BLaER1 treated with 17β-estradiol and CSF1 and Interleukin-3, amounts not matched to agents 10 nM and 100 nM (cell line): Measurements from ENCODE around the gene CA5B.
"Not testable (repeated sequence)": the region's sequence is repeated elsewhere in the genome, so short reads cannot be mapped to it uniquely, and the experiment has no call there.

Experiments used
- H3K27ac ChIP-seq, 11 experiments: shearing (Covaris generic); formaldehyde crosslinking; 2 replicates each; pipeline ENCODE4 v1.8.1; 2022
- H3K27me3 ChIP-seq, 11 experiments: shearing (Covaris generic); formaldehyde crosslinking; 2 replicates each; pipeline ENCODE4 v1.8.1; 2022
- H3K36me3 ChIP-seq, 11 experiments: shearing (Covaris generic); formaldehyde crosslinking; 2 replicates each; pipeline ENCODE4 v1.8.1; 2022
- H3K4me1 ChIP-seq, 10 experiments: shearing (Covaris generic); formaldehyde crosslinking; 2 replicates each; pipeline ENCODE4 v1.8.1; 2022
- H3K4me2 ChIP-seq, 11 experiments: shearing (Covaris generic); formaldehyde crosslinking; 2 replicates each; pipeline ENCODE4 v1.8.1; 2022
- H3K4me3 ChIP-seq, 10 experiments: shearing (Covaris generic); formaldehyde crosslinking; 2 replicates each; pipeline ENCODE4 v1.8.1; 2022
- H3K9ac ChIP-seq, 11 experiments: shearing (Covaris generic); formaldehyde crosslinking; 2 replicates each; pipeline ENCODE4 v1.8.1; 2022
- H3K9me3 ChIP-seq, 11 experiments: shearing (Covaris generic); formaldehyde crosslinking; replicated peaks in 1 of 11; 2 replicates each; pipeline ENCODE4 v1.8.1; 2022
- H4K20me1 ChIP-seq, 11 experiments: shearing (Covaris generic); formaldehyde crosslinking; 2 replicates each; pipeline ENCODE4 v1.8.1; 2022
- Cebpa-rat ChIP-seq, 11 experiments: shearing (Covaris generic); IDR thresholded peaks; 2 replicates each; pipeline ENCODE4 v1.8.1; 2022

The CA5B gene

DNA sequence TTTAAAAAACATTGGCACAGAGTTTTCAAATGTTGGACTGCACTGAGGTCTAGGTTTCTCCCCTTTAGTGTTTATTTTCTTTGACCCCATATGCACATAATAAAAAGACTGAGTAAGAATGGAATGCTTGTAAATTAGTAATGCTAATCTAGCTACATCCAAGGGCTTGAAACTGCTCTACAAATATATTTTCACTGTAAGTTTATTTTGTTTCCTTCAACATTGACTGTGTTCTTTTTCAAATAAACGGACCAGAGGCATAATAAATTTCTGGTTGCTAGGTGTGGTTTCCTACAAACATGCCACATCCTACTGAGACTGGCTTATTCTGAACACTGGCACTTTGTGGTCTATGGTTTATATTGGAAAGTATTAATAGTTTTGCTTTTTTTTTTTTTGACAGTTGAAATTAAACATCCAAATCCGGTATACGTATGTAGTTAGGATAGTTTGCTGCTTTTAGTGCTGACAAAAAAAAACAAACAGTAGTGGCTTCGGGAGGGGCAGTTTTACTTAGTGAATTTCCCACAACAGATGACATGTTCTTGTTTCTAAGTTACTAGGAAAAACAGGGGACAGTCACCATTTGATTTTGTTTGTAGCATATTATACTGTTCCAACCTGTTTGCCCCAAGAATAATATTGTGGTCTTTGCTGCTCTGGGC lies 13.2 kb downstream of the CA5B start:
- H3K4me2 ChIP-seq = peak overlapping the region; percentile 34 to 74 (median 66)

DNA sequence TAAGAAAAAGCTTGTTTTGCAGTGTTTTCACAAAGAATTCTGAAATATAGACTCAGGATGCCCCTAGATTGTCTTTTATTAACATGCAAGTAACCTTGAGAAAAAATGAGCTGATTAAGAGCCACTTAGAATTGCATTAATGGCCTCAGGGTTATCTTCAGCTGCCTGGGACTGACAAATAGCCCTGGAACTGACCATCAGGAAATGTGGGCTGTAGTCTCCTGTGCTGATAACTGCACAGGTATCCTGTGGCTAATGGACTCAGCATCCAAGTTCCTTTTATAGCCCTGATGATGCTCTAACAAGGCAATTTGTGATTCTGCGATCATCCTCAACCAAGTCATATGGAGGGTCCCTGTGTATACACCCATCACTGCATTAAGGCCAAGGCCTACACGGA lies 17.0 kb downstream of the CA5B start:
- Histone ChIP-seq H4K20me1 (peaks cover 0 to 7% (median 0%) of the 10 kb centered on the region in 11 experiments; a peak in 2 of 22 replicates), H3K9ac (no peak overlapping the region), H3K4me1 (peaks cover 15 to 23% (median 22%) of the 10 kb centered on the region in 10 experiments), H3K27ac (no peak overlapping the region), H3K27me3 (peaks cover 0 to 31% (median 19%) of the 10 kb centered on the region in 11 experiments; a peak in 12 of 22 replicates), H3K4me2 (no peak overlapping the region), H3K36me3 (0 out of 22 replicates have a peak, but pooled peaks cover 0 to 4% (median 0%) of the 10 kb centered on the region in 11 experiments), H3K4me3 (no peak overlapping the region), H3K9me3 (peaks cover 0 to 6% (median 0%) of the 10 kb centered on the region in 11 experiments; a peak in 2 of 22 replicates)
- no peak for TF ChIP-seq Cebpa-rat (IDR thresholded peaks at IDR 0.05)

More for the DNA sequence above, 13.2 kb downstream of the CA5B start:
- Histone ChIP-seq H3K36me3 (0 out of 22 replicates have a peak, but pooled peaks cover 0 to 4% (median 0%) of the 10 kb centered on the region in 11 experiments), H3K9me3 (peaks cover 0 to 6% (median 0%) of the 10 kb centered on the region in 11 experiments; a peak in 2 of 22 replicates), H3K27me3 (peaks cover 0 to 43% (median 18%) of the 10 kb centered on the region in 11 experiments; a peak in 12 of 22 replicates), H4K20me1 (0 out of 22 replicates have a peak, but pooled peaks cover 0 to 7% (median 0%) of the 10 kb centered on the region in 11 experiments), H3K4me1 (peaks cover 28 to 36% (median 31%) of the 10 kb centered on the region in 10 experiments), H3K27ac (peak overlapping the region in 10 of 11 experiments; percentile 66 to 86 (median 77); a peak in 21 of 22 replicates), H3K9ac (peak overlapping the region in 9 of 11 experiments; percentile 33 to 63 (median 52); a peak in 13 of 22 replicates), H3K4me3 (no peak overlapping the region)
- no peak for TF ChIP-seq Cebpa-rat (IDR thresholded peaks at IDR 0.05)

DNA sequence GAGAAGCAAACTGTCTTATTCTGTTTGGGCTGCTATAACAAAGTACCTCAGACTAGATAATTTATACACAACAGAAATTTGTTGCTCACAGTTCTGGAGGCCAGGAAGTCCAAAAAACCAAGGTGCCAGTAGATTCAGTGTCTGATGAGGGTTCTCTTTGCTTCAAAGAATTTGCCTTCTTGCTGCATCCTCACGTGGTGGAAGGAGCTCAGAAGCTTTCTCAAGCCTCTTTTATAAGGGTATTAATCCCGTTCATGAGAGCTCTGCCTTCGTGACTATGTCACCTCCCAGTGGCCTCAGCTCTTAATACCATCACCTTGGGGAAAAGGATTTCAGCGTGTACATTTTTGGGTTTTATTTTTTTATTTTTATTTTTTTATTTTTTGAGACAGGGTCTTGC lies 20.1 kb downstream of the CA5B start:
- no peak overlapping the region for H3K4me2 ChIP-seq
- H3K4me3 ChIP-seq = no peak overlapping the region
- 0 out of 22 replicates have a peak, but pooled peaks cover 0 to 3% (median 0%) of the 10 kb centered on the region in 11 experiments for H3K9me3 ChIP-seq
- no peak for TF ChIP-seq Cebpa-rat (IDR thresholded peaks at IDR 0.05)
- 0 out of 22 replicates have a peak, but pooled peaks cover 0 to 4% (median 0%) of the 10 kb centered on the region in 11 experiments for H3K36me3 ChIP-seq
- peaks cover 0 to 16% (median 7%) of the 10 kb centered on the region in 11 experiments; a peak in 11 of 22 replicates for H3K27me3 ChIP-seq
- H3K9ac ChIP-seq = no peak overlapping the region
- H3K27ac ChIP-seq = no peak overlapping the region
- peaks cover 0 to 6% (median 0%) of the 10 kb centered on the region in 10 experiments; a peak in 3 of 20 replicates for H3K4me1 ChIP-seq
- peaks cover 0 to 7% (median 0%) of the 10 kb centered on the region in 11 experiments; a peak in 3 of 22 replicates for H4K20me1 ChIP-seq

DNA sequence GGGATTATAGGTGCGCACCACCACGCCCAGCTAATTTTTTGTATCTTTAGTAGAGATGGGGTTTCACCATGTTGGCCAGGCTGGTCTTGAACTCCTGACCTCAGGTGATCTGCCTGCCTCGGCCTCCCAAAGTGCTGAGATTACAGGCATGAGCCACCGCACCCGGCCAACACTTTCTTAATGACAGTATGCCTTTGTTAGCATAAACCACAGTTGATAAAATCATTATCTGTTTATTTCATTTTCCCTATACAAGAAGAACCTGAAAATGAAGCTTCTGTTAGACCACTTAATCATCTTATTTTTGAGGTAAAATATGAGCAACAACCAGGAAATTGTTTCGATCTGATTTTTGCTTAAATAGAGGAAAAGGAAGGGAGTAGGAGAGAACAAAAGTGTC lies 21.8 kb downstream of the CA5B start:
- H4K20me1 ChIP-seq, H3K4me1 ChIP-seq, H3K4me2 ChIP-seq, H3K27ac ChIP-seq, H3K4me3 ChIP-seq, H3K9me3 ChIP-seq, H3K36me3 ChIP-seq, H3K9ac ChIP-seq: not testable (repeated sequence)
- peaks cover 0 to 21% (median 8%) of the 10 kb centered on the region in 11 experiments; a peak in 10 of 22 replicates for H3K27me3 ChIP-seq

DNA sequence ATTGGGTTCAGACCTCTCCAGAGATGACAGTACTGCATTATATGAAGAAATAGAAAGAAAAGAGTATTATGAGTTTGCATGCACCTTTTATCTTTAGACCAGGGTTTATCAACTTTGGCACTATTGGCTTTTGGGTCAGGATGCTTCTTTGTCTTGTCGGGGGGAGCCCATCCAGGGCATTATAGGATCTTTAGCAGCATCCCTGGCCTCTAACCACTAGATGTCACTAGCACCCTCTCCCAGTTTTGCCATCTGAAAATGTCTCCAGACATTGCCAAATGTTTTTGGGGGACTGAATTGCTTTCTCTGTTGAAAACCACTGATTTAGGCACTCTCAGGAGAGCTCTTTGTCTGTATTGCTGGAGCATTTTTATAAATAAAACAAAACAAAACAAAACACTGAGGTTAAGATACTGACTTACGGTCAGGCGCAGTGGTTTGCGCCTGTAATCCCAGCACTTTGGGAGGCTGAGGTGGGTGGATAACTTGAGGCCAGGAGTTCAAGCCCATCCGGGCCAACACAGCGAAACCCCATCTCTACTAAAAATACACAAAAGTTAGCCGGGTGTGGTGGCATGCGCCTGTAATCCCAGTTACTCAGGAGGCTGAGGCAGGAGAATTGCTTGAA lies 23.6 kb downstream of the CA5B start:
- Histone ChIP-seq H3K27me3 (peaks cover 0 to 21% (median 4%) of the 10 kb centered on the region in 11 experiments; a peak in 10 of 22 replicates), H3K9ac (no peak overlapping the region), H3K4me2 (no peak overlapping the region), H4K20me1 (peaks cover 0 to 7% (median 0%) of the 10 kb centered on the region in 11 experiments; a peak in 3 of 22 replicates), H3K27ac (no peak overlapping the region), H3K36me3 (0 out of 22 replicates have a peak, but pooled peaks cover 0 to under 1% (median 0%) of the 10 kb centered on the region in 11 experiments), H3K4me3 (no peak overlapping the region), H3K9me3 (no peaks in the 10 kb centered on the region), H3K4me1 (peaks cover 0 to 6% (median 0%) of the 10 kb centered on the region in 10 experiments; a peak in 3 of 20 replicates)
- no peak for TF ChIP-seq Cebpa-rat (IDR thresholded peaks at IDR 0.05)

DNA sequence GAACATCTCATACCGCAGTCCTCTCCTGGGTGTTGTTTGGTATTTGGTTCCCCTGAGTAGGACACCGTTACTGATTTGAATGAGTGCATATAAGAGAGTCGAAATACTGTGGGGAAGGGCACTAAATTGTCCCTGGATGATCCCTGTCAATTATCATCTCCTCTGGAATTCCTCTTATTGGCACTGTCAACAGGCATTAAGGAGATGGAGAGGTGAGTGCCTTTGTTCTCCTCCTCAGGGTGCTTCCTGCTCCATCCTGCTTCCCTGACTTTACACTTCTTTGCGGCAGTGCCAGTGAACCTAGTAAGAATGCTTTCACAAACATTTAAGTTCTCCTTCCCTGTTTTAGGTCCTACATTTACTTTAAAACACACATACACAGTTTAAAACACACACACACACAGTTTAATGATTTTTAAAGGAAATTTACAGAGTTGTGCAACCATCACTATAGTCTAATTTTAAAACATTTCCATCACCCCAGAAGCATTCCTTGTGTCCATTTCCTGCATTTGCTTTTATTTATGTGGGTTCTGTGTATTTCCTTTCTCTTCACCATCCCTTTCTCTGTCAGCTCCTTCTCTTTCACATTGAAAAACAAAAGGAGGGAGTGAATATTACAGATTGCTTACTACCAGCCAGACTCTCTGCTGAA lies 31.4 kb downstream of the CA5B start:
- no peak overlapping the region for H3K4me2 ChIP-seq
- no peak overlapping the region for H3K9ac ChIP-seq
- no peak for TF ChIP-seq Cebpa-rat (IDR thresholded peaks at IDR 0.05)
- no peak overlapping the region for H3K4me3 ChIP-seq
- no peaks in the 10 kb centered on the region for H3K4me1 ChIP-seq
- H3K27ac ChIP-seq = no peak overlapping the region
- H3K9me3 ChIP-seq = peaks cover 0 to 4% (median 0%) of the 10 kb centered on the region in 11 experiments; a peak in 1 of 22 replicates
- no peaks in the 10 kb centered on the region; a peak in 2 of 22 replicates for H4K20me1 ChIP-seq
- peaks cover 0 to 17% (median 0%) of the 10 kb centered on the region in 11 experiments; a peak in 3 of 22 replicates for H3K36me3 ChIP-seq
- H3K27me3 ChIP-seq = peaks cover 0 to 12% (median 4%) of the 10 kb centered on the region in 11 experiments; a peak in 9 of 22 replicates

DNA sequence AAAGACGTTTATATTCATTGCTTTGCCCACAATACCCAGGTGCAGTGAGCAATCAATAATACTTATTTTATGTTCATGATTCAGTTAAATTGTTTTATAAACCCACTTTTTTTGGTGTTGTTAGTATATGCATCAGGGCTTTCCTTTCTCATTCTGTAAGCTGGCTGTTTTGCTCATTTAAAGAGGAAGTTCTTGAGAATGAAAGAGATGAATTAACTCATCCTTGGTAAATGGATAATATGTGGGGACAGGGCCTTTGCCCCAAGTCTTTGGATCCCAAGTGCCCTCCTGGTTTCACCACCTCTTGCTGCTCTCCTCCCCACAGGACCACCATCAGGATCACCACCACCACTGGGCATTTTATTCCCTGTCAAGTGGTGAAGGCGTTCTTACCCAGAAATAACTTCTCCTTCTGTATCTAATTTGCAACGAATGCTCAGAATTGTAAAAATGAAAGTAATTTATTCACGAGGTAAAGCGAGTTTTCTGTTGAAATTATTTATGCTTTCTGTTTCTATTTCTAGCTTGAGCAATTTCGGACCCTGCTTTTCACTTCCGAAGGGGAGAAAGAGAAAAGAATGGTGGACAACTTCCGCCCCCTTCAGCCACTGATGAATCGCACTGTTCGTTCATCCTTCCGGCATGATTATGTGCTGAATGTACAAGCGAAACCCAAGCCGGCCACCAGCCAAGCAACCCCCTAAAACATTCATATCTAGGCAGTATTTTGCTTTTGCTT lies 44.1 kb downstream of the CA5B start:
- no peak for TF ChIP-seq Cebpa-rat (IDR thresholded peaks at IDR 0.05)
- Histone ChIP-seq H3K27ac (peak overlapping the region in 7 of 11 experiments; percentile 21 to 58 (median 50); a peak in 13 of 22 replicates), H3K27me3 (peaks cover 0 to 6% (median 0%) of the 10 kb centered on the region in 11 experiments; a peak in 2 of 22 replicates), H3K4me1 (peaks cover 0 to 27% (median 4%) of the 10 kb centered on the region in 10 experiments; a peak in 7 of 20 replicates), H3K4me2 (peak overlapping the region in 10 of 11 experiments; percentile 7 to 64 (median 44); a peak in 19 of 22 replicates), H3K9ac (peak overlapping the region in 3 of 11 experiments; percentile 1 to 36 (median 16); a peak in 3 of 22 replicates), H3K4me3 (no peak overlapping the region; a peak in 2 of 20 replicates), H3K9me3 (peaks cover 0 to 6% (median 0%) of the 10 kb centered on the region in 11 experiments; a peak in 1 of 22 replicates), H3K36me3 (peaks cover 0 to 55% (median 17%) of the 10 kb centered on the region in 11 experiments; a peak in 14 of 22 replicates), H4K20me1 (no peaks in the 10 kb centered on the region; a peak in 2 of 22 replicates)
